Tibial artery (tissue), 4 donors: ENCODE measurements around the gene ASIC2.

Experiments
- DNase-seq, 2 donors: peaks; one replicate each; pipeline ENCODE4 v3.0.0-alpha.2; 2019
- H3K27ac ChIP-seq, 2 donors: fragments of 200-600 bp; sonication (generic) in 1 of 2; 1 replicate in 1 of 2; 2 replicates in 1 of 2; pipeline ENCODE4 v1.5.1; 2018 to 2019; ENCODE audit warnings: mild to moderate bottlenecking in 1 of 2
- H3K27me3 ChIP-seq, 2 donors: fragments of 200-600 bp; sonication (generic) in 1 of 2; one replicate each; pipeline versions ENCODE4 v1.5.1 to v1.6.0; 2016 to 2019
- H3K36me3 ChIP-seq, 3 donors: fragments of 200-600 bp; sonication (generic) in 2 of 3; one replicate each; pipeline ENCODE4 v1.5.1; 2016 to 2019; ENCODE audit warnings: mild to moderate bottlenecking in 2 of 3
- H3K4me1 ChIP-seq, 4 donors: fragments of 200-600 bp; sonication (generic) in 2 of 4; 1 replicate in 3 of 4; 2 replicates in 1 of 4; pipeline ENCODE4 v1.5.1; 2016 to 2019
- H3K4me3 ChIP-seq, 2 donors: fragments of 200-600 bp; sonication (generic) in 1 of 2; 1 replicate in 1 of 2; 2 replicates in 1 of 2; pipeline ENCODE4 v1.5.1; 2018 to 2019; ENCODE audit warnings: mild to moderate bottlenecking in 2 of 2
- H3K9me3 ChIP-seq, 3 donors: fragments of 200-600 bp; sonication (generic) in 1 of 3; one replicate each; pipeline ENCODE4 v1.5.1; 2016 to 2019
- intact Hi-C: fragments of 100-400 bp; cut with DNase I; formaldehyde crosslinking; loops from one replicate; pipeline ENCODE4 v1.15.0; 2023; ENCODE audit warnings: low total_unique reads
- TF ChIP-seq, protein P1 (sequence below), 2 experiments: fragments of 200-600 bp in 1 of 2; fragments of 450-650 bp in 1 of 2; IDR thresholded peaks; one replicate each; pipeline ENCODE4 v1.5.1; 2017 to 2019; ENCODE audit warnings: antibody characterized with exemption in 2 of 2, mild to moderate bottlenecking in 1 of 2, moderate library complexity in 1 of 2

The ASIC2 gene

GRCh38 chr17:33135691-33136090 is 157.4 kb downstream of the ASIC2 start:
- TF ChIP-seq, protein P1, sequence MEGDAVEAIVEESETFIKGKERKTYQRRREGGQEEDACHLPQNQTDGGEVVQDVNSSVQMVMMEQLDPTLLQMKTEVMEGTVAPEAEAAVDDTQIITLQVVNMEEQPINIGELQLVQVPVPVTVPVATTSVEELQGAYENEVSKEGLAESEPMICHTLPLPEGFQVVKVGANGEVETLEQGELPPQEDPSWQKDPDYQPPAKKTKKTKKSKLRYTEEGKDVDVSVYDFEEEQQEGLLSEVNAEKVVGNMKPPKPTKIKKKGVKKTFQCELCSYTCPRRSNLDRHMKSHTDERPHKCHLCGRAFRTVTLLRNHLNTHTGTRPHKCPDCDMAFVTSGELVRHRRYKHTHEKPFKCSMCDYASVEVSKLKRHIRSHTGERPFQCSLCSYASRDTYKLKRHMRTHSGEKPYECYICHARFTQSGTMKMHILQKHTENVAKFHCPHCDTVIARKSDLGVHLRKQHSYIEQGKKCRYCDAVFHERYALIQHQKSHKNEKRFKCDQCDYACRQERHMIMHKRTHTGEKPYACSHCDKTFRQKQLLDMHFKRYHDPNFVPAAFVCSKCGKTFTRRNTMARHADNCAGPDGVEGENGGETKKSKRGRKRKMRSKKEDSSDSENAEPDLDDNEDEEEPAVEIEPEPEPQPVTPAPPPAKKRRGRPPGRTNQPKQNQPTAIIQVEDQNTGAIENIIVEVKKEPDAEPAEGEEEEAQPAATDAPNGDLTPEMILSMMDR (IDR thresholded peaks at IDR 0.05), result no peak
- Histone ChIP-seq H3K36me3 (no peaks in the 10 kb centered on the region), H3K4me1 (no peaks in the 10 kb centered on the region), H3K27me3 (peaks cover 0 to 4% of the 10 kb centered on the region in 2 donors), H3K9me3 (no peaks in the 10 kb centered on the region), H3K27ac (no peak overlapping the region), H3K4me3 (no peak overlapping the region)
- intact Hi-C loops, result no loop called here
- DNase-seq, result no peak

DNA sequence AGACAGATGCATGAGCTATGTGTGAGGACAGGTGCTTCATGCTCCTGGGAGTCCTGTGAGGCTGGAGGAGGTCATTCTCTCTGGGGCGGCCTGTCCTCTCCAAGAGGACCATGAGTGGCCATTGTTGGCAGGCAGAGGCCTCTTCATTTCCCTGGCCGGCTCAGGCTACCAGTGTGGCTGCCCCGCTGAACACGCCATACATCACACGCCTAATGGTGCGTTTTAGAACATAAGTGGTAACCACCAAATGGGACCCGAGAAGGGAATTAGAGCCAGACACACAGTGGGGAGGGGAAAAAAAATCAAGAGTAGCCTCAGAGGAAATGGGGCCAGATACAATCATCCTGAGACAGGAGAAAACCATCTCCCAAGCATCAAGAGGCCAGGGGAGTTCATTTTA is 161.5 kb downstream of the ASIC2 start:
- Histone ChIP-seq H3K4me3 (no peak overlapping the region), H3K27me3 (peaks cover 0 to 10% of the 10 kb centered on the region in 2 donors), H3K9me3 (no peaks in the 10 kb centered on the region), H3K4me1 (no peaks in the 10 kb centered on the region), H3K36me3 (no peaks in the 10 kb centered on the region), H3K27ac (no peak overlapping the region)
- no peak for DNase-seq
- TF ChIP-seq, protein P1 (IDR thresholded peaks at IDR 0.05), result no peak
- intact Hi-C loops, result no loop called here

DNA sequence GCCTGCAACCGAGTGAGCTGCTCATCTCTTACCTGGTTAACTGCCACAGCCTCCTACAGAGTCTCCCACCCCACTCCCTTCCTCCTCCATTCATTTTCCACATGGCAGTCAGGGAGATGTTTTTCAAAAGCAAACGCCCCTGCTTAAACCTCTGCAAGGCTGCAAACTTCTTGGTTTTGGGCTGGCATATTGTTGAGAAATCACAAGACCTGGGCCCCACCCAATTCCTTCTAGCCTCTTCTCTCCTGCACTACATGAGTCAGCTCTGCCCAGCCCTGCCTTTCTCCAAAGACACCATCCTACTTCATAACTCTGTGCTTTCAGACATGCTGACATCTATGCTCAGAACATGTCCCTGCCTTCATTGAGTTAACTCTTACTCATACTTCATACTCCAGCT is 165.4 kb downstream of the ASIC2 start:
- DNase-seq, result no peak

GRCh38 chr17:33126086-33126485 is 167.0 kb downstream of the ASIC2 start:
- intact Hi-C loops, result no loop called here
- TF ChIP-seq, protein P1 (IDR thresholded peaks at IDR 0.05), result no peak
- Histone ChIP-seq H3K27ac (no peak overlapping the region), H3K9me3 (no peaks in the 10 kb centered on the region), H3K36me3 (no peaks in the 10 kb centered on the region), H3K4me1 (no peaks in the 10 kb centered on the region), H3K4me3 (no peak overlapping the region), H3K27me3 (peaks cover 0 to 31% of the 10 kb centered on the region in 2 donors)
- peak in 1 of 2 donors; percentile 15 for DNase-seq

More for the DNA sequence above, 165.4 kb downstream of the ASIC2 start:
- no peaks in the 10 kb centered on the region for H3K4me1 ChIP-seq
- H3K27me3 ChIP-seq, result peaks cover 0 to 20% of the 10 kb centered on the region in 2 donors
- intact Hi-C loops, result no loop called here
- TF ChIP-seq, protein P1 (IDR thresholded peaks at IDR 0.05), result no peak
- no peaks in the 10 kb centered on the region for H3K36me3 ChIP-seq
- no peak overlapping the region for H3K4me3 ChIP-seq
- no peak overlapping the region for H3K27ac ChIP-seq
- H3K9me3 ChIP-seq, result no peaks in the 10 kb centered on the region

- TF ChIP-seq, protein P1 (IDR thresholded peaks at IDR 0.05), result no peak
- no peak overlapping the region for H3K4me3 ChIP-seq
- intact Hi-C loops, result no loop called here
- no peak for DNase-seq
- no peaks in the 10 kb centered on the region for H3K36me3 ChIP-seq
- H3K9me3 ChIP-seq, result no peaks in the 10 kb centered on the region
- no peaks in the 10 kb centered on the region for H3K4me1 ChIP-seq
- peaks cover 0 to 30% of the 10 kb centered on the region in 2 donors for H3K27me3 ChIP-seq
- H3K27ac ChIP-seq, result no peak overlapping the region
These were observed 167.5 kb downstream of the ASIC2 start for GRCh38 chr17:33125552-33125950.
